ENCODE results near the gene IPO5. TPM values are rescaled to one million over a fixed set of nuclear protein-coding genes. Genes with fewer than 3 reads are reported as not detected.

IPO5 gene
- total and polyA plus RNA-seq, 2 of the 8 experiments (the other 6 are each of a cell fraction or from before 2014, with no cell fraction given), result 143 to 410 TPM

- no peak overlapping the region for H3K4ac ChIP-seq (replicated peaks; ENCODE audit: insufficient read length, low read depth, low read length)
- H3K14ac ChIP-seq (ENCODE audit: insufficient read length), result no peak overlapping the region
- H3K4me1 ChIP-seq (replicated peaks in 1 of 4; ENCODE audit: control insufficient read depth in 3 of 4, insufficient read depth in 4 of 4, low read length in 3 of 4), result peaks cover 0 to 3% (median 0%) of the 10 kb centered on the region in 4 experiments; a peak in 2 of 7 replicates
- H4K8ac ChIP-seq (ENCODE audit: extremely low read depth, insufficient read depth, low read length), result no peak overlapping the region
- H2BK120ac ChIP-seq (replicated peaks; ENCODE audit: low read depth, low read length), result no peak overlapping the region
- H4K91ac ChIP-seq (replicated peaks; ENCODE audit: insufficient read length, low read length), result no peak overlapping the region
- no peak overlapping the region for H3K4me3 ChIP-seq (ENCODE audit: extremely low read depth in 1 of 4, insufficient read depth in 2 of 4, low read depth in 3 of 4, low read length in 4 of 4)
- TF ChIP-seq BCL11A (IDR thresholded peaks at IDR 0.05; ENCODE audit: low read depth in 2 of 2, low read length in 2 of 2) (no peak), EZH2 (IDR thresholded peaks at IDR 0.05; ENCODE audit: low read depth, low read length, severe bottlenecking) (no peak), PHF8 (conservative IDR thresholded peaks at IDR 0.05; ENCODE audit: low read depth, low read length) (no peak), CTBP2 (IDR thresholded peaks at IDR 0.05; ENCODE audit: borderline replicate concordance, insufficient read depth, insufficient read length, low read length) (no peak), BRCA1 (IDR thresholded peaks at IDR 0.05; ENCODE audit: low read depth, low read length) (no peak), POU5F1 (IDR thresholded peaks at IDR 0.05; ENCODE audit: low read depth, low read length) (no peak), SP2 (IDR thresholded peaks at IDR 0.05; ENCODE audit: low read length) (no peak), ATF3 (IDR thresholded peaks at IDR 0.05; ENCODE audit: insufficient read depth, low read depth, low read length) (no peak), BACH1 (IDR thresholded peaks at IDR 0.05; ENCODE audit: low read length) (no peak), NRF1 (IDR thresholded peaks at IDR 0.05; ENCODE audit: low read depth, low read length) (no peak)
- no peak overlapping the region for H2BK12ac ChIP-seq (ENCODE audit: low read depth, low read length)
- peaks cover 12% of the 10 kb centered on the region; the same call in 1 of the 2 replicates for H3K23me2 ChIP-seq (ENCODE audit: low read depth, low read length)
- 61% methylated on average over 2 of the region's 2 CpGs; no CpG with 5 or more reads in 1 of the 2 experiments for WGBS, 2 experiments (ENCODE audit: extremely low coverage in 1 of 2, insufficient coverage in 1 of 2, insufficient read length in 1 of 2, insufficient replicate concordance in 2 of 2, low coverage in 1 of 2, low lambda C conversion rate in 2 of 2, missing lambda C conversion rate in 1 of 2)
- H3K4me2 ChIP-seq (ENCODE audit: insufficient read depth in 1 of 2, low read depth in 2 of 2, low read length in 2 of 2), result peak overlapping the region in 1 of 2 experiments; percentile 91; a peak in 3 of 4 replicates
- peaks cover 0 to 3% of the 10 kb centered on the region in 2 experiments for H4K20me1 ChIP-seq (replicated peaks in 1 of 2; ENCODE audit: control insufficient read depth in 1 of 2, insufficient read depth in 2 of 2, low read length in 2 of 2)
- FAIRE-seq (no peak), DNase-seq (ENCODE audit: low read depth in 1 of 2, low spot score in 2 of 2) (no peak)
- H3K36me3 ChIP-seq (ENCODE audit: control insufficient read depth in 2 of 4, insufficient read depth in 4 of 4, low read length in 3 of 4), result peaks cover 0 to 9% (median under 1%) of the 10 kb centered on the region in 4 experiments; a peak in 1 of 8 replicates
- H3K27me3 ChIP-seq (replicated peaks in 1 of 4; ENCODE audit: control insufficient read depth in 3 of 4, extremely low read depth in 1 of 4, insufficient read depth in 3 of 4, low read length in 3 of 4), result no peaks in the 10 kb centered on the region
- no peak overlapping the region for H2BK20ac ChIP-seq (ENCODE audit: low read length)
- ChIA-PET POLR2A (ENCODE audit: partially characterized antibody) (interaction anchor here (0.6 kb wide), 1 partner anchor 91 kb away, joined by 3 read pairs; no protein-coding TSS in a partner anchor), CTCF (ENCODE audit: partially characterized antibody) (interaction anchor here (1.4 kb wide), 1 partner anchor 119 kb away, joined by 3 read pairs; no protein-coding TSS in a partner anchor)
- H3K23ac ChIP-seq (ENCODE audit: insufficient read length), result no peak overlapping the region
- no peaks in the 10 kb centered on the region for H3K9me3 ChIP-seq (ENCODE audit: insufficient read depth in 2 of 2, low read depth in 1 of 2, low read length in 1 of 2)
- no peak overlapping the region for H2BK5ac ChIP-seq (ENCODE audit: low read depth, low read length)
- no peak overlapping the region for H2BK15ac ChIP-seq (ENCODE audit: low read length)
- H2AFZ ChIP-seq (ENCODE audit: low read length), result no peak overlapping the region
- H2AK5ac ChIP-seq (ENCODE audit: low read depth, low read length), result no peak overlapping the region
- no peak overlapping the region for H3K56ac ChIP-seq (replicated peaks; ENCODE audit: insufficient read length, low read depth, low read length)
- H3K18ac ChIP-seq (ENCODE audit: extremely low read depth, low read length), result no peak overlapping the region; the same call in 1 of the 2 replicates
- no peak overlapping the region for H3K9ac ChIP-seq (replicated peaks in 1 of 4; ENCODE audit: extremely low read depth in 1 of 4, low read depth in 3 of 4, low read length in 3 of 4)
- H3K27ac ChIP-seq (ENCODE audit: low read depth, low read length), result no peak overlapping the region
- no peaks in the 10 kb centered on the region for H3K79me1 ChIP-seq (ENCODE audit: low read depth, low read length)
- peaks cover 9 to 30% of the 10 kb centered on the region in 2 experiments; a peak in 3 of 4 replicates for H3K79me2 ChIP-seq (ENCODE audit: control insufficient read depth in 1 of 2, insufficient read depth in 2 of 2, low read length in 2 of 2)
- no peak overlapping the region for H4K5ac ChIP-seq (ENCODE audit: insufficient read length, low read depth, low read length)
Observed at GRCh38 chr13:97974773-97975172, 21.3 kb downstream of the IPO5 start.
